GM15510 (cell line): Measurements from ENCODE around the gene SGPP2.

ENCODE experiments used
- POLR2A ChIP-seq: IDR thresholded peaks from 3 replicates; pipeline ENCODE4 v1.6.1; 2011; ENCODE audit warnings: borderline replicate concordance; ENCODE audit not compliant: insufficient read length; ENCODE audit errors: extremely low read depth

The SGPP2 gene

DNA sequence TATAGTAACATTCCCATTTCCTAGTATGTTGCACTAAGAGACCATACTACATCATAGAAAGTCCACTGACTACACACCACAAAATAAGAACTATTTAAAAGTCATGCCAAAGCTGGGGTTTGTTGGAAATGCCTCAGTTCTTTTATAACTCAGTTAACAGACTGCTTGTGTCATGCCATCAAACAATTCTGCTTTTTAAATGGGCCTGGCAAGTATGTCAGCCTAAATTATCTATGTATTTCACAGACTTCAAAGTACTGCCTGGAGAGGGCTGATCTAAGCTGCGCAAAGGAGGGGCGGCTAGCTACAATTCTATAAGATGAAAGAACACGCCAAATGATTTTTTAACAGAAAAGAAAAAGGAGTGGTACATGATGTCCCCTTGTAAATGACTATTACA lies 182.0 kb downstream of the SGPP2 start:
- TF ChIP-seq POLR2A: no peak

DNA sequence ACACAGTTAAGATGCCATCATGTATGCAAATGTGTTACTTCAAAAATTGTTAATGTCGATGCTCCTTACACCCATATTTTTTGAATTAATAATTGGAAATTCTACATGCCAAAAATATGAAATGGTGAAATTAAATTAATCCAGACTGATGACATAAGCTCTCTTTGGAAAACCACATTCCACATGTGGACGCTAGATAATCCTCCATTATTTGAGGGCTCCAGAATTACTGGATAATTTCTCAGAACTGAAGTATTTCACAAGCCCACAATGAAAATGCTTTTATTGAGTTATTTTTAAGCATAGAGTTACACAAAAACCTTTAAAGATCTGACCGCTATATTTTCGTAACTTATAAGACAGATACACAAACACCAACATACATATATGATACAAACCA lies 183.7 kb downstream of the SGPP2 start:
- TF ChIP-seq POLR2A: no peak

GRCh38 chr2:222609381-222609780 lies 185.0 kb downstream of the SGPP2 start:
- TF ChIP-seq POLR2A: no peak
